Breast epithelium (tissue), 3 donors: ENCODE data around the gene RAB22A.

Source experiments
- POLR2A ChIP-seq: fragments of 450-650 bp; IDR thresholded peaks from one replicate; pipeline ENCODE4 v1.6.1; 2016; ENCODE audit warnings: antibody characterized with exemption, mild to moderate bottlenecking, moderate library complexity
- TF ChIP-seq, protein P1 (sequence below), 3 donors: fragments of 450-650 bp; IDR thresholded peaks; one replicate each; pipeline ENCODE4 v1.5.1; 2016 to 2017; ENCODE audit warnings: antibody characterized with exemption in 3 of 3, mild to moderate bottlenecking in 3 of 3, moderate library complexity in 3 of 3

DNA sequence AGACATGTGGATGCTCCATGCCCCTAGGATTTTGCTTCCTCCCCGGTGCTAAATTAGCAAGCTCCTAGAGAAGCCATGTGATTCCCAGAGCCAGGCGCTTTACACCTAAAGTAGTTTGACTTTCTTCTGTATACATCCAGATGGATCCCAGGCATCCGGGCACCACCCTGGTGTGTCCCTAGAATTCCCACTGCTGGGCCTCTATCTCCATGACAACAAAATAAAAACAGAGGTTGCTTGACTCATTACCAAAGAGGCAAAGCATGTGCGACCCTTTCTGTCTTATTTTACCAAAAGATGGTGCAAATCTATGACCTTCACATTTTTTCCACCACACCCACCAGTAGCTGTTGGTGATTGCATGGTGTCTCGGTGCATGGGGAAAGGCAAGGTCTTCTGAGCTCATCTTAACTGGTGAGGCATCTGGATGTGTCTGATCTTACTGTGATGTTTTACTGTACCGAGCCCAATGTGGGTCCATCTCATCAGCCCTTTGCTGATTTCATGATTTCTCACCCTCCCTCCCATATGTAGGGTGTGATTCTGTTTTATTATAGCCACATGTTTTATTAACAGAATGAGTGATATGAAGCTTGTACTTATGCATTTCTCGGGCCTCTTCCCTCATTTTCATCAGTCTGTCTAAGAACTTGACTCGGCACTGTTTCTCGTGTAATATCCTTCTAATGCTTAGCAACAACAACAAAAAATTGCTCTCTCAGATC, 52.1 kb downstream of the RAB22A start:
- TF ChIP-seq, protein P1, sequence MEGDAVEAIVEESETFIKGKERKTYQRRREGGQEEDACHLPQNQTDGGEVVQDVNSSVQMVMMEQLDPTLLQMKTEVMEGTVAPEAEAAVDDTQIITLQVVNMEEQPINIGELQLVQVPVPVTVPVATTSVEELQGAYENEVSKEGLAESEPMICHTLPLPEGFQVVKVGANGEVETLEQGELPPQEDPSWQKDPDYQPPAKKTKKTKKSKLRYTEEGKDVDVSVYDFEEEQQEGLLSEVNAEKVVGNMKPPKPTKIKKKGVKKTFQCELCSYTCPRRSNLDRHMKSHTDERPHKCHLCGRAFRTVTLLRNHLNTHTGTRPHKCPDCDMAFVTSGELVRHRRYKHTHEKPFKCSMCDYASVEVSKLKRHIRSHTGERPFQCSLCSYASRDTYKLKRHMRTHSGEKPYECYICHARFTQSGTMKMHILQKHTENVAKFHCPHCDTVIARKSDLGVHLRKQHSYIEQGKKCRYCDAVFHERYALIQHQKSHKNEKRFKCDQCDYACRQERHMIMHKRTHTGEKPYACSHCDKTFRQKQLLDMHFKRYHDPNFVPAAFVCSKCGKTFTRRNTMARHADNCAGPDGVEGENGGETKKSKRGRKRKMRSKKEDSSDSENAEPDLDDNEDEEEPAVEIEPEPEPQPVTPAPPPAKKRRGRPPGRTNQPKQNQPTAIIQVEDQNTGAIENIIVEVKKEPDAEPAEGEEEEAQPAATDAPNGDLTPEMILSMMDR (IDR thresholded peaks at IDR 0.05): no peak
- no peak for TF ChIP-seq POLR2A
